ENCODE measurements around the gene MX1. TPM values are rescaled to one million over a fixed set of nuclear protein-coding genes. Genes with fewer than 3 reads are reported as not detected.

MX1 gene
- polyA plus RNA-seq, 3 donors = 42.7 to 73.3 (median 60.5) TPM

DNA sequence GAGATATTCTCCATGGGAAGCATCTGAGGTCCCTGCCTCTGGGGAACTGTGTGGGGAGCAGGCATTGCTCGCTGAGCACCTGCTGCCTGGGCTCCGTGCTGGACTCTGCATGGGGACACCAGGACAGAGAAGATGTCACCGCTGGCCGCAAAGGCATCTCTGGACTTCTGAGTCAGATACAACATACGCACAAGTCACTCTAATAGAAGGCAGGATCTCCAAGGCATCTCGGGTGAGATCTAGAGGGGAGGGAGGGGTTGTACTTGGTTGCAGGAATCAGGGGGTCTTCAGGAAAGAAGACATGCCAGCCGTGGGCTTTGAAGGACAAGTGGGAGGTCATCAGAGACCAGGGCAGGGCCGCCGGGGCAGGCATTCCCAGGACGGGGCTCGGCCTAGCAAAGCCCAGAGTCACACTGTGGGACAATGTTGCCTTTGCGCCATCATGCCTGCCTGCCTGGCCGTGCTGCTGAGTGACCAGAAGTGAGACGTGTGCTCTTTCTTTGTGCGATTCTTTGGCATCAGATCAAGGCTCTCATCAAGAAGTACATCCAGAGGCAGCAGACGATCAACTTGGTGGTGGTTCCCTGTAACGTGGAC is 35.9 kb upstream of the MX1 start:
- no peaks in the 10 kb centered on the region for H3K9me3 ChIP-seq (replicated peaks in 1 of 2; ENCODE audit: control insufficient read depth in 1 of 2, insufficient read depth in 1 of 2, low read length in 2 of 2)
- H3K36me3 ChIP-seq (replicated peaks in 1 of 2; ENCODE audit: control insufficient read depth in 1 of 2, insufficient read depth in 2 of 2, low read length in 2 of 2) = peaks cover 46 to 85% of the 10 kb centered on the region in 2 donors
- no peak overlapping the region for H3K4me2 ChIP-seq (replicated peaks; ENCODE audit: extremely low read depth, low read length, poor library complexity, severe bottlenecking)
- 98% methylated on average over 14 of the region's 17 CpGs for WGBS (ENCODE audit: insufficient coverage)
- no peak for DNase-seq
- H2AFZ ChIP-seq (ENCODE audit: insufficient read depth, low read depth, low read length, poor library complexity, severe bottlenecking) = no peak overlapping the region
- no peak overlapping the region for H3K9ac ChIP-seq (ENCODE audit: insufficient read depth, low read length, poor library complexity, severe bottlenecking)
- peaks cover 19% of the 10 kb centered on the region for H4K20me1 ChIP-seq (ENCODE audit: insufficient read depth, low read length)
- no peak overlapping the region for H3K27ac ChIP-seq (ENCODE audit: low read depth in 1 of 2, low read length in 2 of 2)
- TF ChIP-seq, protein P1, sequence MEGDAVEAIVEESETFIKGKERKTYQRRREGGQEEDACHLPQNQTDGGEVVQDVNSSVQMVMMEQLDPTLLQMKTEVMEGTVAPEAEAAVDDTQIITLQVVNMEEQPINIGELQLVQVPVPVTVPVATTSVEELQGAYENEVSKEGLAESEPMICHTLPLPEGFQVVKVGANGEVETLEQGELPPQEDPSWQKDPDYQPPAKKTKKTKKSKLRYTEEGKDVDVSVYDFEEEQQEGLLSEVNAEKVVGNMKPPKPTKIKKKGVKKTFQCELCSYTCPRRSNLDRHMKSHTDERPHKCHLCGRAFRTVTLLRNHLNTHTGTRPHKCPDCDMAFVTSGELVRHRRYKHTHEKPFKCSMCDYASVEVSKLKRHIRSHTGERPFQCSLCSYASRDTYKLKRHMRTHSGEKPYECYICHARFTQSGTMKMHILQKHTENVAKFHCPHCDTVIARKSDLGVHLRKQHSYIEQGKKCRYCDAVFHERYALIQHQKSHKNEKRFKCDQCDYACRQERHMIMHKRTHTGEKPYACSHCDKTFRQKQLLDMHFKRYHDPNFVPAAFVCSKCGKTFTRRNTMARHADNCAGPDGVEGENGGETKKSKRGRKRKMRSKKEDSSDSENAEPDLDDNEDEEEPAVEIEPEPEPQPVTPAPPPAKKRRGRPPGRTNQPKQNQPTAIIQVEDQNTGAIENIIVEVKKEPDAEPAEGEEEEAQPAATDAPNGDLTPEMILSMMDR (IDR thresholded peaks at IDR 0.05) = no peak
- intact Hi-C loops (cut with micrococcal nuclease) = loop anchor here in 1 of 2 donors (5.0 kb wide), 2 partner anchors 42 to 53 kb away; no protein-coding TSS in a partner anchor
- peaks cover 78 to 97% of the 10 kb centered on the region in 2 donors for H3K36me3 Mint-ChIP-seq
- no peaks in the 10 kb centered on the region for H3K27me3 ChIP-seq (ENCODE audit: control insufficient read depth in 2 of 2, insufficient read depth in 2 of 2, low read length in 2 of 2)
- H3K4me3 ChIP-seq (replicated peaks in 1 of 3; ENCODE audit: low read depth in 2 of 3, low read length in 3 of 3) = no peak overlapping the region
- peak overlapping the region in 2 of 7 donors; percentile 0 to 33 for H3K27ac Mint-ChIP-seq
- peaks cover 0 to 5% of the 10 kb centered on the region in 2 donors for H3K4me1 ChIP-seq (ENCODE audit: control insufficient read depth in 1 of 2, insufficient read depth in 2 of 2, low read length in 2 of 2)
- H3K27me3 Mint-ChIP-seq (ENCODE audit: low read depth in 3 of 3) = peaks cover 0 to 3% (median 0%) of the 10 kb centered on the region in 3 donors
- H3K4me3 Mint-ChIP-seq = no peak overlapping the region
- peaks cover 0 to 1% (median 0%) of the 10 kb centered on the region in 7 donors for H3K9me3 Mint-ChIP-seq
- H3K4me1 Mint-ChIP-seq = peaks cover 11% of the 10 kb centered on the region
- H3K79me2 ChIP-seq (ENCODE audit: insufficient read depth, low read length) = no peaks in the 10 kb centered on the region

DNA sequence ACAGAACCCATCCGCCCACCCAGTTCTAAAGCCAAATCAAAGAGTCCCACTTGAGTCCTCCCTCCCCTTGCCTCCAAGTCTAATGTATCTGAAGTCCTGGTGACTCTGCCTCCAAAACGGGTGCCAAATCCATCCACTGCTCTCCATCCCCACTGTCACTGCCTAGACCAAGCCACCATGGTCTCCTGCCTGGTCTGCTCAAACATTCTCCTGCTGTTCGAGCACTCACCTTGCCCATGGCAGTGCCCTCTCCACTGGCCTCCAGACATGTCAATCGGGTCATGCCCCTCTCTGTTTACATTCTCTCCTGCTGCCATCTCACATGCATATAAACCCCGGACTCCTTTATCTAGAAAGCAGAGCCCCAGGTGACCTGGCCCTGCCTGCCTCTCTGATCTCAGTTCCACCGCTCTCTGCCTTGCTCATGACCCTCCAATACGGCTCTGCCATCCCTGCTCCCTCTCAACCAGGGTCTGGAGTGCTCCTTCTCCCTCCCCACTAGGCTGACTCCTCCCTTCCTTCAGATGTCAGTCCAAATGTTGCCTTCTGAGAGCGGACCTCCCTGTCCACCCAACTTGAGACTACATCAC is 32.1 kb upstream of the MX1 start:
- Mint-ChIP-seq H3K36me3 (peaks cover 62 to 84% of the 10 kb centered on the region in 2 donors), H3K4me3 (no peak overlapping the region), H3K9me3 (peaks cover 0 to 1% (median 0%) of the 10 kb centered on the region in 7 donors), H3K27me3 (ENCODE audit: low read depth in 3 of 3) (peaks cover 0 to 2% (median 0%) of the 10 kb centered on the region in 3 donors), H3K4me1 (peaks cover 47% of the 10 kb centered on the region), H3K27ac (peak overlapping the region in 4 of 7 donors; percentile 1 to 13 (median 5))
- 97% methylated on average over 8 of the region's 8 CpGs for WGBS (ENCODE audit: insufficient coverage)
- Histone ChIP-seq H3K4me3 (replicated peaks in 1 of 3; ENCODE audit: low read depth in 2 of 3, low read length in 3 of 3) (no peak overlapping the region), H3K4me1 (ENCODE audit: control insufficient read depth in 1 of 2, insufficient read depth in 2 of 2, low read length in 2 of 2) (peaks cover 36 to 44% of the 10 kb centered on the region in 2 donors), H3K9me3 (replicated peaks in 1 of 2; ENCODE audit: control insufficient read depth in 1 of 2, insufficient read depth in 1 of 2, low read length in 2 of 2) (no peaks in the 10 kb centered on the region), H2AFZ (ENCODE audit: insufficient read depth, low read depth, low read length, poor library complexity, severe bottlenecking) (no peak overlapping the region), H3K36me3 (replicated peaks in 1 of 2; ENCODE audit: control insufficient read depth in 1 of 2, insufficient read depth in 2 of 2, low read length in 2 of 2) (peaks cover 30 to 73% of the 10 kb centered on the region in 2 donors), H3K4me2 (replicated peaks; ENCODE audit: extremely low read depth, low read length, poor library complexity, severe bottlenecking) (no peak overlapping the region), H4K20me1 (ENCODE audit: insufficient read depth, low read length) (peaks cover under 1% of the 10 kb centered on the region), H3K79me2 (ENCODE audit: insufficient read depth, low read length) (no peaks in the 10 kb centered on the region), H3K27me3 (ENCODE audit: control insufficient read depth in 2 of 2, insufficient read depth in 2 of 2, low read length in 2 of 2) (no peaks in the 10 kb centered on the region), H3K27ac (ENCODE audit: low read depth in 1 of 2, low read length in 2 of 2) (no peak overlapping the region), H3K9ac (ENCODE audit: insufficient read depth, low read length, poor library complexity, severe bottlenecking) (no peak overlapping the region)
- DNase-seq = no peak
- TF ChIP-seq, protein P1 (IDR thresholded peaks at IDR 0.05) = no peak
- intact Hi-C loops (cut with micrococcal nuclease) = loop anchor here in 1 of 2 donors (5.0 kb wide), 2 partner anchors 38 to 57 kb away; no protein-coding TSS in a partner anchor
